GM12878 (cell line): Measurements from ENCODE around the gene SENP1. TPM values are rescaled to one million over a fixed set of nuclear protein-coding genes. Genes with fewer than 3 reads are reported as not detected.

Experiments used
- ATAC-seq: fragments of 200-7000 bp; cut with Tn5 transposase; 3 replicates; pipeline ENCODE4 v1.9.1; 2020; ENCODE audit warnings: mild to moderate bottlenecking, moderate library complexity
- BruUV-seq: library from RNA; stranded (reverse); fragments of 400-500 nt; replicated peaks from 2 replicates; lab custom pipeline; 2021; lab: Mats Ljungman, UMichigan
- CTCF ChIA-PET: fragments of 300-600 bp; sonication (Branson Sonifier 250); formaldehyde crosslinking; extraction: SDS; loops from one replicate; lab custom pipeline; 2021; ENCODE audit warnings: inconsistent platforms; lab: Yijun Ruan, JAX
- POLR2A ChIA-PET: fragments of 350-600 bp; formaldehyde crosslinking; extraction: SDS; loops from one replicate; lab custom pipeline; 2021; ENCODE audit warnings: inconsistent platforms; lab: Charles Lee
- RAD21 ChIA-PET: fragments of 300-600 bp; sonication (Branson Sonifier 250); formaldehyde crosslinking; loops from one replicate; lab custom pipeline; 2023; ENCODE audit warnings: antibody characterized with exemption; ENCODE audit not compliant: unreplicated experiment; lab: Charles Lee
- SMC1A ChIA-PET: fragments of 300-600 bp; sonication (Branson Sonifier 250); formaldehyde crosslinking; loops from one replicate; lab custom pipeline; 2023; ENCODE audit not compliant: unreplicated experiment, uncharacterized antibody; lab: Charles Lee
- DNase-seq: peaks from one replicate; pipeline ENCODE4 v3.0.0-alpha.2; 2011; ENCODE audit warnings: low read depth, low spot score
- FAIRE-seq: peaks from 3 replicates; lab custom pipeline; 2011; peaks lifted over from hg19 to GRCh38; lab: Jason Lieb, UNC
- H2AFZ ChIP-seq: 2 replicates; pipeline ENCODE4 v1.6.0; 2011; ENCODE audit warnings: low read depth, low read length, control low read depth; ENCODE audit not compliant: control insufficient read depth
- H3K27ac ChIP-seq: 2 replicates; pipeline ENCODE4 v1.5.1; 2011; ENCODE audit warnings: control low read depth; ENCODE audit not compliant: control insufficient read depth, insufficient read depth
- H3K27me3 ChIP-seq, 2 experiments: replicated peaks in 1 of 2; 2 replicates each; pipeline versions ENCODE4 v1.6.0 to v1.6.1; 2011; ENCODE audit warnings: low read length in 1 of 2; ENCODE audit not compliant: control insufficient read depth in 2 of 2, insufficient read depth in 2 of 2
- H3K36me3 ChIP-seq, 2 experiments: 2 replicates each; pipeline ENCODE4 v1.5.1; 2011; ENCODE audit warnings: low read length in 1 of 2; ENCODE audit not compliant: control insufficient read depth in 2 of 2, insufficient read depth in 2 of 2
- H3K4me1 ChIP-seq: 2 replicates; pipeline ENCODE4 v1.6.1; 2011; ENCODE audit warnings: mild to moderate bottlenecking, low read length, moderate library complexity, mixed read lengths; ENCODE audit not compliant: control insufficient read depth, insufficient read depth
- H3K4me2 ChIP-seq: 2 replicates; pipeline ENCODE4 v1.6.0; 2011; ENCODE audit warnings: control low read depth; ENCODE audit not compliant: control insufficient read depth, insufficient read depth
- H3K4me3 ChIP-seq: fragments of 200-600 bp; sonication (generic); 2 replicates; pipeline ENCODE4 v1.5.1; 2016
- H3K79me2 ChIP-seq: 2 replicates; pipeline ENCODE4 v1.6.0; 2011; ENCODE audit warnings: low read length; ENCODE audit not compliant: control insufficient read depth, insufficient read depth
- H3K9ac ChIP-seq: 2 replicates; pipeline ENCODE4 v1.8.0; 2011; ENCODE audit warnings: low read length, control low read depth, mixed read lengths; ENCODE audit not compliant: control insufficient read depth, insufficient read depth
- H3K9me3 ChIP-seq: replicated peaks from 3 replicates; pipeline ENCODE4 v1.5.1; 2011; ENCODE audit warnings: mild to moderate bottlenecking, low read length; ENCODE audit not compliant: control insufficient read depth, insufficient read depth
- H4K20me1 ChIP-seq: 2 replicates; pipeline ENCODE4 v1.6.0; 2011; ENCODE audit not compliant: control insufficient read depth, insufficient read depth
- ATF3 ChIP-seq: IDR thresholded peaks from 2 replicates; pipeline ENCODE4 v1.6.1; 2011; ENCODE audit warnings: low read depth, mild to moderate bottlenecking, low read length, moderate library complexity, borderline replicate concordance; ENCODE audit errors: extremely low read depth
- IRF3 ChIP-seq: fragments of 450-650 bp; IDR thresholded peaks from 2 replicates; pipeline ENCODE4 v1.6.1; 2014; ENCODE audit warnings: mild to moderate bottlenecking
- KAT2A ChIP-seq: conservative IDR thresholded peaks from 2 replicates; pipeline ENCODE4 v1.6.1; 2011; ENCODE audit warnings: low read depth, low read length; ENCODE audit not compliant: control insufficient read depth
- MEF2B ChIP-seq: fragments of 450-650 bp; IDR thresholded peaks from 2 replicates; pipeline ENCODE4 v1.6.1; 2018; ENCODE audit warnings: mild to moderate bottlenecking, moderate library complexity; ENCODE audit not compliant: partially characterized antibody, poor library complexity, severe bottlenecking
- RFX5 ChIP-seq: IDR thresholded peaks from 2 replicates; pipeline ENCODE4 v1.6.1; 2011; ENCODE audit warnings: low read depth, low read length, improper control_type of control experiment
- SMAD5 ChIP-seq: IDR thresholded peaks from 2 replicates; pipeline ENCODE4 v1.6.1; 2016; ENCODE audit warnings: antibody characterized with exemption, low read depth
- STAT1 ChIP-seq: fragments of 450-650 bp; conservative IDR thresholded peaks from 2 replicates; pipeline ENCODE4 v1.6.1; 2014; ENCODE audit warnings: antibody characterized with exemption, mild to moderate bottlenecking
- STAT3 ChIP-seq: IDR thresholded peaks from 2 replicates; pipeline ENCODE4 v1.6.1; 2011; ENCODE audit warnings: low read depth, low read length, improper control_type of control experiment
- ZBTB11 ChIP-seq: fragments of 450-650 bp; formaldehyde crosslinking; IDR thresholded peaks from 2 replicates; pipeline ENCODE4 v1.5.0; 2022; ENCODE audit warnings: mild to moderate bottlenecking, missing genetic modification characterization
- WGBS: methylation state at CpG from one replicate; pipeline ENCODE4 v1.1.6; 2016; ENCODE audit warnings: low lambda C conversion rate; ENCODE audit not compliant: insufficient replicate concordance, insufficient coverage; ENCODE audit errors: missing lambda C conversion rate; 5-methylcytosine and 5-hydroxymethylcytosine counted together
- in situ Hi-C: fragments of 300-500 bp; cut with MboI; formaldehyde crosslinking; loops from 9 replicates; pipeline ENCODE4 v1.14.3; 2018; ENCODE audit warnings: mixed read lengths
- intact Hi-C: fragments of 100-400 bp; cut with micrococcal nuclease; formaldehyde crosslinking; loops from one replicate; pipeline ENCODE4 v1.14.2; 2022; ENCODE audit not compliant: unreplicated experiment
- polyA plus RNA-seq, 11 experiments: library from polyadenylated mRNA; depleted of rRNA in 4 of 11; unstranded in 6 of 11; stranded (reverse) in 5 of 11; fragments of >200 nt; fragmentation: Nextera tagmentation in 4 of 11; fragmentation: Illumina TruSeq in 1 of 11; extraction: Ambion mirVana in 4 of 11; extraction: Trizol in 1 of 11; gene quantifications; 1 replicate in 1 of 11; 2 replicates in 10 of 11; pipeline versions ENCODE4 v1.2.1 to v1.2.3, GENCODE V29; 2011 to 2016; ENCODE audit warnings: inconsistent platforms in 2 of 11, missing spikeins in 2 of 11, low read depth in 1 of 11
- total RNA-seq, 4 experiments: library from RNA; depleted of rRNA in 3 of 4; stranded (reverse); fragments of >200 nt in 3 of 4; fragmentation: Illumina TruSeq in 1 of 4; extraction: Trizol in 1 of 4; gene quantifications; 2 replicates each; pipeline versions ENCODE4 v1.2.1 to v1.2.3, GENCODE V29; 2013 to 2021

Gene SENP1
- total and polyA plus RNA-seq, 10 of the 15 experiments (the other 5 are each of a cell fraction or from before 2014, with no cell fraction given), result 8.1 to 52.4 (median 26.1) TPM

- TF ChIP-seq STAT1 (no peak), STAT3 (no peak), SMAD5 (no peak), RFX5 (no peak), KAT2A (no peak), IRF3 (no peak), ZBTB11 (no peak), ATF3 (no peak), MEF2B (no peak)
Observed at GRCh38 chr12:48013287-48013686, 92.6 kb downstream of the SENP1 start.

More at GRCh38 chr12:48013287-48013686, 92.6 kb downstream of the SENP1 start:
- SMC1A ChIA-PET, result no interaction called here
- ATAC-seq (no peak), FAIRE-seq (no peak), DNase-seq (no peak)
- POLR2A ChIA-PET, result no interaction called here
- 20% methylated on average over 2 of the region's 2 CpGs for WGBS
- H3K9ac ChIP-seq, result no peak overlapping the region
- no TSS peak for BruUV-seq
- no peaks in the 10 kb centered on the region for H3K36me3 ChIP-seq
- H3K9me3 ChIP-seq, result no peaks in the 10 kb centered on the region
- peaks cover 2 to 3% of the 10 kb centered on the region in 2 experiments; a peak in 2 of 4 replicates for H3K27me3 ChIP-seq
- H3K4me1 ChIP-seq, result no peaks in the 10 kb centered on the region
- H3K4me2 ChIP-seq, result no peak overlapping the region
- no peak overlapping the region for H2AFZ ChIP-seq
- CTCF ChIA-PET, result no interaction called here
- intact Hi-C loops (no loop called here), in situ Hi-C loops (no loop called here)
- H3K79me2 ChIP-seq, result no peaks in the 10 kb centered on the region
- H3K4me3 ChIP-seq, result no peak overlapping the region
- no peaks in the 10 kb centered on the region for H4K20me1 ChIP-seq
- RAD21 ChIA-PET, result interaction anchor here (0.7 kb wide), 1 partner anchor 531 kb away, joined by 3 read pairs; no protein-coding TSS in a partner anchor
- H3K27ac ChIP-seq, result no peak overlapping the region
